Thyroid gland (tissue), 4 donors: ENCODE measurements around the gene RAB21.

Experiments
- POLR2A ChIP-seq, 2 donors: fragments of 450-650 bp; IDR thresholded peaks; one replicate each; pipeline ENCODE4 v1.6.1; 2017; ENCODE audit warnings: antibody characterized with exemption in 2 of 2, mild to moderate bottlenecking in 2 of 2, moderate library complexity in 1 of 2
- TF ChIP-seq, protein P1 (sequence below), 6 experiments: fragments of 200-600 bp in 3 of 6; fragments of 450-650 bp in 3 of 6; sonication (generic) in 3 of 6; IDR thresholded peaks; one replicate each; pipeline ENCODE4 v1.5.1; 2016 to 2019; ENCODE audit warnings: antibody characterized with exemption in 6 of 6, mild to moderate bottlenecking in 2 of 6, inconsistent platforms in 1 of 6, moderate library complexity in 1 of 6

DNA sequence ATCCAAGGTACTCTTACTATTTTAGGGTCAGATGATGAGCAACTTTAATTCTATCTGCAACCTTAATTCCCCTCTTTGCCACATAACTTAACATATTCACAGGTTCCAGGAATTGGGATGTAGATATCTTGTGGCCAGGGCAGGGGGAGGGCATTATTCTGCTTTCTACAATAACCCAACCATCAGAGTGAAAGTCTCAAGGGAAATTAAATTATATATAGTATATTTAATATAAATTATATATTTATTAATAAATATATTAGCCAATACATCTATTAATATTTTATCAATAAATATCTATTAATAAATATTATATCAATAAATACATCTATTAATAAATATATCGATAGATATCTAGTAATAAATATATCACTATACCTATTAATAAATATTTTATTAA is 11.7 kb upstream of the RAB21 start:
- TF ChIP-seq, protein P1, sequence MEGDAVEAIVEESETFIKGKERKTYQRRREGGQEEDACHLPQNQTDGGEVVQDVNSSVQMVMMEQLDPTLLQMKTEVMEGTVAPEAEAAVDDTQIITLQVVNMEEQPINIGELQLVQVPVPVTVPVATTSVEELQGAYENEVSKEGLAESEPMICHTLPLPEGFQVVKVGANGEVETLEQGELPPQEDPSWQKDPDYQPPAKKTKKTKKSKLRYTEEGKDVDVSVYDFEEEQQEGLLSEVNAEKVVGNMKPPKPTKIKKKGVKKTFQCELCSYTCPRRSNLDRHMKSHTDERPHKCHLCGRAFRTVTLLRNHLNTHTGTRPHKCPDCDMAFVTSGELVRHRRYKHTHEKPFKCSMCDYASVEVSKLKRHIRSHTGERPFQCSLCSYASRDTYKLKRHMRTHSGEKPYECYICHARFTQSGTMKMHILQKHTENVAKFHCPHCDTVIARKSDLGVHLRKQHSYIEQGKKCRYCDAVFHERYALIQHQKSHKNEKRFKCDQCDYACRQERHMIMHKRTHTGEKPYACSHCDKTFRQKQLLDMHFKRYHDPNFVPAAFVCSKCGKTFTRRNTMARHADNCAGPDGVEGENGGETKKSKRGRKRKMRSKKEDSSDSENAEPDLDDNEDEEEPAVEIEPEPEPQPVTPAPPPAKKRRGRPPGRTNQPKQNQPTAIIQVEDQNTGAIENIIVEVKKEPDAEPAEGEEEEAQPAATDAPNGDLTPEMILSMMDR (IDR thresholded peaks at IDR 0.05): no peak
- TF ChIP-seq POLR2A (IDR thresholded peaks at IDR 0.05): no peak
